GM23338 (cell line): ENCODE results near the gene UPF1. TPM values are rescaled to one million over a fixed set of nuclear protein-coding genes. Genes with fewer than 3 reads are reported as not detected.

ENCODE experiments used
- ATAC-seq: fragments of 200-7000 bp; cut with Tn5 transposase; 3 replicates; pipeline ENCODE4 v1.9.1; 2020
- DNase-seq: peaks from one replicate; pipeline ENCODE4 v3.0.0-alpha.2; 2015; ENCODE audit warnings: low spot score
- H2AFZ ChIP-seq: fragments of 200-600 bp; sonication (generic); 2 replicates; pipeline ENCODE4 v1.8.0; 2016; ENCODE audit warnings: antibody characterized with exemption, mild to moderate bottlenecking, moderate library complexity
- H3F3A ChIP-seq: fragments of 200-600 bp; sonication (generic); replicated peaks from 2 replicates; pipeline ENCODE4 v1.8.0; 2017; ENCODE audit warnings: antibody characterized with exemption, mixed run types, low read depth
- H3K27ac ChIP-seq: fragments of 200-600 bp; sonication (generic); 2 replicates; pipeline ENCODE4 v1.6.1; 2016; ENCODE audit warnings: low read depth
- H3K27me3 ChIP-seq: fragments of 200-600 bp; sonication (generic); 2 replicates; pipeline ENCODE4 v1.8.0; 2016; ENCODE audit warnings: mild to moderate bottlenecking, mixed run types, moderate library complexity; ENCODE audit not compliant: insufficient read depth
- H3K36me3 ChIP-seq: fragments of 200-600 bp; sonication (generic); 2 replicates; pipeline ENCODE4 v1.8.0; 2016; ENCODE audit warnings: mild to moderate bottlenecking; ENCODE audit not compliant: insufficient read depth
- H3K4me1 ChIP-seq: fragments of 200-600 bp; sonication (generic); 2 replicates; pipeline ENCODE4 v1.8.0; 2016; ENCODE audit warnings: mild to moderate bottlenecking, moderate library complexity; ENCODE audit not compliant: insufficient read depth
- H3K4me2 ChIP-seq: fragments of 200-600 bp; sonication (generic); 2 replicates; pipeline ENCODE4 v1.7.1; 2017; ENCODE audit warnings: mixed run types
- H3K4me3 ChIP-seq: fragments of 200-600 bp; sonication (generic); 2 replicates; pipeline ENCODE4 v1.6.1; 2016; ENCODE audit warnings: mixed run types
- H3K79me2 ChIP-seq: fragments of 200-600 bp; sonication (generic); replicated peaks from 2 replicates; pipeline ENCODE4 v1.8.0; 2017; ENCODE audit warnings: mild to moderate bottlenecking; ENCODE audit not compliant: insufficient read depth
- H3K9me2 ChIP-seq: fragments of 200-600 bp; sonication (generic); 2 replicates; pipeline ENCODE4 v1.8.0; 2017; ENCODE audit not compliant: insufficient read depth
- H4K20me1 ChIP-seq: fragments of 200-600 bp; sonication (generic); replicated peaks from 2 replicates; pipeline ENCODE4 v1.8.0; 2017; ENCODE audit warnings: mild to moderate bottlenecking; ENCODE audit not compliant: insufficient read depth
- H3K27ac Mint-ChIP-seq: 2 replicates; pipeline ENCODE4 v1.8.0; 2020; ENCODE audit warnings: inconsistent platforms, mild to moderate bottlenecking, moderate library complexity, mixed read lengths
- H3K27me3 Mint-ChIP-seq: 3 replicates; pipeline ENCODE4 v1.8.0; 2022; ENCODE audit warnings: low read depth, mild to moderate bottlenecking, moderate library complexity, mixed read lengths, inconsistent platforms; ENCODE audit not compliant: insufficient read depth, poor library complexity
- H3K36me3 Mint-ChIP-seq: 3 replicates; pipeline ENCODE4 v1.8.0; 2021; ENCODE audit warnings: low read depth, mild to moderate bottlenecking, inconsistent platforms, moderate library complexity, mixed read lengths
- H3K4me1 Mint-ChIP-seq: 3 replicates; pipeline ENCODE4 v1.8.0; 2020; ENCODE audit warnings: mild to moderate bottlenecking, inconsistent platforms, mixed read lengths
- H3K4me3 Mint-ChIP-seq: 3 replicates; pipeline ENCODE4 v1.8.0; 2021; ENCODE audit warnings: moderate library complexity, mild to moderate bottlenecking, inconsistent platforms, mixed read lengths
- H3K9me3 Mint-ChIP-seq: 3 replicates; pipeline ENCODE4 v1.8.0; 2020; ENCODE audit warnings: moderate library complexity, mild to moderate bottlenecking, inconsistent platforms, mixed read lengths
- CREB1 ChIP-seq: fragments of 250-450 bp; sonication (Bioruptor Pico); IDR thresholded peaks from 2 replicates; pipeline ENCODE4 v1.5.0; 2020; ENCODE audit warnings: low read depth, mild to moderate bottlenecking, moderate library complexity
- ETS1 ChIP-seq: IDR thresholded peaks from 2 replicates; pipeline ENCODE4 v1.6.1; 2016; ENCODE audit warnings: antibody characterized with exemption
- EZH2 ChIP-seq: fragments of 200-600 bp; sonication (generic); IDR thresholded peaks from one replicate; pipeline ENCODE4 v1.8.0; 2017; ENCODE audit warnings: antibody characterized with exemption, mild to moderate bottlenecking, low read depth; ENCODE audit not compliant: unreplicated experiment
- NANOG ChIP-seq: IDR thresholded peaks from 2 replicates; pipeline ENCODE4 v1.6.1; 2016; ENCODE audit warnings: antibody characterized with exemption, borderline replicate concordance
- POLR2AphosphoS5 ChIP-seq: IDR thresholded peaks from 2 replicates; pipeline ENCODE4 v1.6.1; 2016; ENCODE audit warnings: antibody characterized with exemption, low read depth
- REST ChIP-seq: IDR thresholded peaks from one replicate; pipeline ENCODE4 v1.6.1; 2018; ENCODE audit warnings: antibody characterized with exemption; ENCODE audit not compliant: unreplicated experiment
- STAT1 ChIP-seq: IDR thresholded peaks from one replicate; pipeline ENCODE4 v1.6.1; 2016; ENCODE audit warnings: antibody characterized with exemption; ENCODE audit not compliant: unreplicated experiment
- ZNF331 ChIP-seq: fragments of 250-450 bp; sonication (Bioruptor Pico); IDR thresholded peaks from 2 replicates; pipeline ENCODE4 v1.5.0; 2020; ENCODE audit warnings: low read depth, mild to moderate bottlenecking, moderate library complexity
- ZNF462 ChIP-seq: fragments of 250-450 bp; sonication (Bioruptor Pico); IDR thresholded peaks from 2 replicates; pipeline ENCODE4 v1.5.0; 2020; ENCODE audit warnings: mild to moderate bottlenecking, moderate library complexity
- polyA plus RNA-seq: library from polyadenylated mRNA; unstranded; fragments of >200 nt; fragmentation: Nextera tagmentation; extraction: Ambion mirVana; gene quantifications from 2 replicates; pipeline ENCODE4 v1.2.1, GENCODE V29; 2016
- total RNA-seq: library from RNA; depleted of rRNA; stranded (reverse); fragments of >200 nt; shearing (Covaris generic); gene quantifications from 2 replicates; pipeline ENCODE4 v1.2.3, GENCODE V29; 2014

The UPF1 gene
- total and polyA plus RNA-seq, 2 experiments from 2014 or later, result 13.8 to 138 TPM

GRCh38 chr19:18879579-18880373 is 48.0 kb downstream of the UPF1 start:
- Histone ChIP-seq H3F3A (no peaks in the 10 kb centered on the region; the same call in 1 of the 2 replicates), H3K27ac (no peak overlapping the region), H3K4me1 (no peaks in the 10 kb centered on the region), H3K27me3 (no peaks in the 10 kb centered on the region), H3K4me3 (no peak overlapping the region), H3K79me2 (no peaks in the 10 kb centered on the region), H3K36me3 (no peaks in the 10 kb centered on the region), H2AFZ (no peak overlapping the region), H3K9me2 (no peaks in the 10 kb centered on the region), H3K4me2 (no peak overlapping the region), H4K20me1 (0 out of 2 replicates have a peak, but pooled peaks cover 3% of the 10 kb centered on the region)
- Mint-ChIP-seq H3K4me1 (no peaks in the 10 kb centered on the region), H3K27ac (no peak overlapping the region), H3K4me3 (no peak overlapping the region), H3K27me3 (peaks cover 11% of the 10 kb centered on the region), H3K36me3 (peaks cover 65% of the 10 kb centered on the region), H3K9me3 (peaks cover 4% of the 10 kb centered on the region; the same call in 2 of the 3 replicates)
- ATAC-seq (peak; percentile 85), DNase-seq (peak; percentile 90)
- TF ChIP-seq ETS1 (no peak), STAT1 (no peak), POLR2AphosphoS5 (no peak), NANOG (no peak), ZNF462 (CRISPR knock-in tag) (no peak), REST (no peak), EZH2 (no peak), CREB1 (no peak), ZNF331 (CRISPR knock-in tag) (no peak)
